GM12875 (cell line): ENCODE results near the gene PGAP1.

Experiments
- H3K4me3 ChIP-seq: one replicate; pipeline ENCODE4 v1.5.1; 2011; ENCODE audit warnings: low read depth, low read length, control low read depth
- TF ChIP-seq, protein P1 (sequence below): IDR thresholded peaks from 2 replicates; pipeline ENCODE4 v1.5.1; 2011; ENCODE audit warnings: low read depth, mild to moderate bottlenecking, control low read depth, inconsistent platforms, low read length, moderate library complexity, borderline replicate concordance; ENCODE audit not compliant: insufficient read depth

PGAP1 gene

DNA sequence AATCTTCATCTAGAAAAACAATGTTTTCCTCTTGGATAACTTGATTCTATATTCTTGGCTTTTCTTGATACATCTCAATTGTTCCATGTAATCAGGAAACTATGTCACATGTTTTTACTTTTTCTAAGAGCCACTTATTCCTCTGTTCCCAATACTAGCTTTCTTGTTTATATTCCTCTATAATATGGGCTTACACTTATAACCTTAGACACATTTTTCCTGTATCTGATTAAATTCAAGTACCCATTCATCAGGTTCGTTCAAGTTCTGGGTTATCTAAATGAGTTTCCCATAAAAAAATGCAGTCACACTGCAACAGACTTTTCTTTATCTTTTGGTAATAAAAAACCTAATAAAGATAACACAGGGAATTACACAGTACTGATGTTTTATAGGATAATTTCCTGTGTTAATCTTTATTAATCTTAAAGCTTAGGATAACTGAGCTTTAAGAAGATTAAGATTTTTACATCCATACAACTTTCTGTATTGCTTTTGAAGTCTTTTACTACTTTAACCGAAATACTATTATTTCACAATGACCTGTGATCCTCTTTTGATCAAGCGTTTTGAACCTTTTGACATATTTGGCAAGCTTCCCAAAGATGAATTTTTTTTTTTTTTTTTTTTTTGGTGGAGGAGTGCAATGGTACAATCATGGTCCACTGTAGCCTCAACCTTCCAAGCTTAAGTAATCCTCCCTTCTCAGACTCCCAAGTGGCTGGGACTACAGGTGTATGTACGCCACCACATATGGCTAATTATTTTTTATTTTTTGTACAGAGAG, 73.0 kb downstream of the PGAP1 start:
- no peak overlapping the region for H3K4me3 ChIP-seq
- TF ChIP-seq, protein P1, sequence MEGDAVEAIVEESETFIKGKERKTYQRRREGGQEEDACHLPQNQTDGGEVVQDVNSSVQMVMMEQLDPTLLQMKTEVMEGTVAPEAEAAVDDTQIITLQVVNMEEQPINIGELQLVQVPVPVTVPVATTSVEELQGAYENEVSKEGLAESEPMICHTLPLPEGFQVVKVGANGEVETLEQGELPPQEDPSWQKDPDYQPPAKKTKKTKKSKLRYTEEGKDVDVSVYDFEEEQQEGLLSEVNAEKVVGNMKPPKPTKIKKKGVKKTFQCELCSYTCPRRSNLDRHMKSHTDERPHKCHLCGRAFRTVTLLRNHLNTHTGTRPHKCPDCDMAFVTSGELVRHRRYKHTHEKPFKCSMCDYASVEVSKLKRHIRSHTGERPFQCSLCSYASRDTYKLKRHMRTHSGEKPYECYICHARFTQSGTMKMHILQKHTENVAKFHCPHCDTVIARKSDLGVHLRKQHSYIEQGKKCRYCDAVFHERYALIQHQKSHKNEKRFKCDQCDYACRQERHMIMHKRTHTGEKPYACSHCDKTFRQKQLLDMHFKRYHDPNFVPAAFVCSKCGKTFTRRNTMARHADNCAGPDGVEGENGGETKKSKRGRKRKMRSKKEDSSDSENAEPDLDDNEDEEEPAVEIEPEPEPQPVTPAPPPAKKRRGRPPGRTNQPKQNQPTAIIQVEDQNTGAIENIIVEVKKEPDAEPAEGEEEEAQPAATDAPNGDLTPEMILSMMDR = no peak

DNA sequence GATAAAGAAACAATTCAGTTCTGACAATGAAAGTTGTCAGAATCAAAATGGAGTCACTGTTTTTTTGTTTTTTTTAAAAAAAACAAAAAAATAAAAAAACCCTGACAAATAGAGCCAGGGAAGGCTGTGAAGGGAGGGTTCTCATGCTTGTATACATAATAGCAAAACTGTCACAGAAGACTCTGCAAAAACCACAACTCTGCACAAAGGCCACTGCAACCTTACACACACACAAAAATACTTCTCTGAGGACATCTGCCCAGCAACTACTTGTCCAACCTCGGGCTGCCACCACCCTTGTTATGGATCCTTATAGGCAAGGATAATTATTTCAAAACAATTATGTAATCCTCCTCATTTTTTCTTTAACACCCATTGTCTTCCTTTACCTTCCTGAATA, 75.4 kb downstream of the PGAP1 start:
- TF ChIP-seq, protein P1 = no peak
- no peak overlapping the region for H3K4me3 ChIP-seq

DNA sequence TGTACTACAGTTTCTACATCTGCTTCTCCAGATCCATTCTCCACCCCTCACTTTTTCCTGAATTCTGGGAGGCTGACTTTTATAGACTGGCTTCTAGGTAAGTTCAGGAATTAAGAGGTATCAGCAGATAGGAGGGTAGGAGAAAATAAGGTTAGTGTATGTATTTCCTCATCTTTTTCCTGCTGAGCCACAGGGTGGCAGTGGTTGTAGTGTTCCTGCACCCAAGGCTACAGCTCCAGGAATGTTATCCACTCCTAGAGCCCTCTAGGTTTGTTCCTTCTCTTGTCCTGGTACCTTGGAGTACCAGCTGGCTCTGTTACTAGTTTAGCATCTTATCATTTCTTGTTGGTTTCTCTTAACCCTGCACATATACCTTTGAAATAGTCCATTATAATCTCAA, 76.6 kb downstream of the PGAP1 start:
- TF ChIP-seq, protein P1 = no peak
- no peak overlapping the region for H3K4me3 ChIP-seq

DNA sequence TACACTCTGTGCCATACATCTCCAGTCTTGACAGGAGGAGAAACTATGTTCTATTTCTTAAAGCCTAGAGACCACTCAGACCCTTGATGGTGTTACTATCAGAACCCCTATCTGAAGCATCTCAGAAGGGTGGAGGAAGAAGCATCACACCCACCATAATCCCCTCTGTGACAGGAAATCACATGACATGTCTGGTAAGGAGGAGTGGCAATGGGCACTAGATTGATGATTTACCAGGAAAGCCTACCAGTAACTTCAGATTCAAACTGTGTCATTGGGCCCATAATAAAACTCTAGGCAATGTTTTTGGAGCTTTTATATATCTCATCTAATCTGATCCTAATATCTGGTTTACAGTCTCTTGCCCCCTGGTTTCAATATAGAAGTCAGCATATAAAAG, 80.2 kb downstream of the PGAP1 start:
- TF ChIP-seq, protein P1 = no peak
- no peak overlapping the region for H3K4me3 ChIP-seq

DNA sequence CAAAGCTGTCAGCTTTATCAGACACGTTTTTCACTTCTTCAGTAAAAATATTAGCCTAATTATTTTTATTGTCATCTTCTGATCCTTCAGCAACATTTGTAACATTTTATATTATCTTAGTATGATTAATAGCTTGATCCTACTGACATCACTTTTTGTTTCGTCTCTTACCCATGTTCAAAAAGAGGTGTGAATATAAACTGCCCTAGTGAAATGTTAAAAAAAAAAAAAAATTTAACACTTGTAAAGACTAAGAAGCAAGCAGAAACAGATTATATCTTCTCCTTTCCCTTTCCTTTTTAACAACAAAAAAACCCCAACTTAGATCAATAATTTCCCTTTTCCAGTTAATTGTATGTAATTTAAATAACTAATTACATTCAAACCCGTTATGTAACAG, 81.1 kb downstream of the PGAP1 start:
- H3K4me3 ChIP-seq = no peak overlapping the region
- TF ChIP-seq, protein P1 = no peak

DNA sequence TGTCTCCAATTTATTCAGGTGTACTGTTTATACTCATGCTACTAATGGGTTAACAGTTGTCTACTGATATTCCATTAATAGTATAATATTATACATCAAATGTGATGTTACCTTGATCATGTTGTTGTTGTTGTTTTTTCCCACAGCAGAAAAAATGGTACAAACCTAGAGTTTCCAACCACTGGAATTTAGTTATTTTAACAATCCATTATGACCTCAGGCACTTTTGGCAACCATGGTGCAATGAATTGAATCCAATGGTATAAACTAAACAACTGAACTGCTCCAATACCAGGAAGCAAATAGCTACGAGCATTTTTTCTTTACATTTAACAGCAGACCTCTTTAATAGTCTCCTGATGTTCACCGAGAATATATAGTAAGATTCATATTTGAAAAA, 86.3 kb downstream of the PGAP1 start:
- no peak overlapping the region for H3K4me3 ChIP-seq

DNA sequence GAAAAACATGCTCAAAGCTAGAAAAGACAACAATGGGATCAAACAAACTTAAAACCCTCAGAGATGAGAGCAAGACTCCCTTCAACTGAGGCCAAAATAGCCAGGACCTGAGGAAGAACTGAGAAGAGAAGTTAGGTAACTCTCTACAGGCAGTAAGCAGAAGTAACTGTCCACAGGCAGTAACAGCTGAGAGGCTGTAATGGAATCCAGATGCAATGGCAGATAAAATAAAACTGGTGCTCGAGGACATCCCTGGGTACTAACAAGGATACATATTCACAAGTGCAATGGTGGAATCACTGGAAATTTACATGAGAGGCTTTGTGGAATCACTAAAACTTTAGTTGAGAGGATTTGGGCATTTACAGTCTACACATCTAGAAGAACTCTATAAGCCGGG, 86.9 kb downstream of the PGAP1 start:
- no peak overlapping the region for H3K4me3 ChIP-seq
- TF ChIP-seq, protein P1 = no peak

More for the DNA sequence above, 86.3 kb downstream of the PGAP1 start:
- TF ChIP-seq, protein P1 = no peak
